Ovary (tissue), 9 donors: ENCODE results near the gene TMEM121. TPM values are rescaled to one million over a fixed set of nuclear protein-coding genes. Genes with fewer than 3 reads are reported as not detected.

Experiments
- DNase-seq, 5 donors: peaks; one replicate each; pipeline ENCODE4 v3.0.0-alpha.2; 2019 to 2020
- H3K27ac ChIP-seq, 2 donors: fragments of 200-600 bp; one replicate each; pipeline versions ENCODE4 v1.5.1 to v1.8.0; 2019 to 2022
- H3K27me3 ChIP-seq: fragments of 200-600 bp; one replicate; pipeline ENCODE4 v1.8.0; 2022
- H3K36me3 ChIP-seq: fragments of 200-600 bp; sonication (generic); one replicate; pipeline ENCODE4 v1.5.1; 2019
- H3K4me1 ChIP-seq: one replicate; pipeline ENCODE4 v1.8.1; 2013; ENCODE audit warnings: mild to moderate bottlenecking, moderate library complexity; ENCODE audit not compliant: insufficient read depth
- H3K4me3 ChIP-seq: fragments of 200-600 bp; sonication (generic); one replicate; pipeline ENCODE4 v1.5.1; 2017
- H3K9me3 ChIP-seq, 2 donors: fragments of 200-600 bp in 1 of 2; sonication (generic) in 1 of 2; one replicate each; pipeline versions ENCODE4 v1.5.1 to v1.8.1; 2013 to 2019; ENCODE audit warnings: mild to moderate bottlenecking in 1 of 2, moderate library complexity in 1 of 2
- CTCF ChIP-seq, 3 donors: fragments of 450-650 bp in 2 of 3; fragments of 200-600 bp in 1 of 3; IDR thresholded peaks; one replicate each; pipeline versions ENCODE4 v1.5.1 to v1.8.0; 2016 to 2022; ENCODE audit warnings: antibody characterized with exemption in 3 of 3, mild to moderate bottlenecking in 1 of 3
- EP300 ChIP-seq: sonication (generic); formaldehyde crosslinking; IDR thresholded peaks from one replicate; pipeline ENCODE4 v1.6.1; 2017; ENCODE audit warnings: antibody characterized with exemption
- POLR2A ChIP-seq: fragments of 450-650 bp; IDR thresholded peaks from one replicate; pipeline ENCODE4 v1.6.1; 2017; ENCODE audit warnings: antibody characterized with exemption, mild to moderate bottlenecking, moderate library complexity
- WGBS, 3 donors: extraction: QIAGEN DNeasy Blood & Tissue Kit in 1 of 3; methylation state at CpG; one replicate each; pipeline versions ENCODE4 v1.1.5 to v1.1.7; 2013 to 2017; 5-methylcytosine and 5-hydroxymethylcytosine counted together
- intact Hi-C, 4 donors: fragments of 100-400 bp; cut with DNase I; formaldehyde crosslinking; loops; one replicate each; pipeline versions ENCODE4 v1.11.0 to v1.15.1; 2022 to 2023
- polyA plus RNA-seq, 2 donors: library from polyadenylated mRNA; stranded (reverse); fragments of 200-250 nt in 1 of 2; fragments of 350-450 nt in 1 of 2; fragmentation: Illumina TruSeq in 1 of 2; extraction: RNeasy Lipid Tissue Mini Kit (QIAGEN cat#74804) in 1 of 2; gene quantifications; one replicate each; pipeline ENCODE4 v1.2.3, GENCODE V29; 2013 to 2014
- total RNA-seq, 7 donors: library from RNA; depleted of rRNA in 2 of 7; stranded (reverse); fragments of >200 nt in 2 of 7; fragmentation: NEBNext Ultra II Directional in 3 of 7; extraction: Animal tissue kit (Norgen Biotek cat#: 25700) in 3 of 7; gene quantifications; one replicate each; pipeline versions ENCODE4 v1.1.0 to v1.2.4, GENCODE V29; 2016 to 2023
- donor health status: DM: no; HTN: no; CAD: no; lungs with moderate emphysema.
- donor health status: DM: no; HTN: no; CAD: no.
- donor health status: Bipolar disorder and iron deficiency.
- donor health status: DM: yes; HTN: yes; CAD: no.
- donor health status: DM: no; HTN: no; CAD: no.
- donor health status: DM: yes; HTN: yes; CAD: no.

The TMEM121 gene
- total and polyA plus RNA-seq, 9 donors, result 3.3 to 9.0 (median 4.1) TPM; not detected in 1

- no peaks in the 10 kb centered on the region for H3K9me3 ChIP-seq
- intact Hi-C loops, result loop anchor here in 1 of 4 donors (10.0 kb wide), 1 partner anchor 402 kb away; no protein-coding TSS in a partner anchor
- no peaks in the 10 kb centered on the region for H3K36me3 ChIP-seq
- H3K4me3 ChIP-seq, result no peak overlapping the region
- H3K27me3 ChIP-seq, result no peaks in the 10 kb centered on the region
- WGBS, 3 donors, result 86 to 88% (median 88%) methylated on average over 30 to 32 of the region's 32 CpGs
- TF ChIP-seq CTCF (IDR thresholded peaks at IDR 0.05) (no peak), EP300 (no peak), POLR2A (no peak)
- no peaks in the 10 kb centered on the region for H3K4me1 ChIP-seq
- DNase-seq, result peak in 1 of 5 donors; percentile 18
- no peak overlapping the region for H3K27ac ChIP-seq
Measured at GRCh38 chr14:105496831-105497591, 29.4 kb upstream of the TMEM121 start.

- WGBS, 3 donors, result 79 to 87% (median 82%) methylated on average over 30 to 31 of the region's 31 CpGs
- Histone ChIP-seq H3K27me3 (no peaks in the 10 kb centered on the region), H3K4me3 (no peak overlapping the region), H3K27ac (no peak overlapping the region), H3K9me3 (no peaks in the 10 kb centered on the region), H3K36me3 (no peaks in the 10 kb centered on the region), H3K4me1 (no peaks in the 10 kb centered on the region)
- TF ChIP-seq POLR2A, result no peak
- no peak for TF ChIP-seq CTCF (IDR thresholded peaks at IDR 0.05)
- no peak for TF ChIP-seq EP300
- intact Hi-C loops, result loop anchor here in 1 of 4 donors (10.0 kb wide), 1 partner anchor 403 kb away; no protein-coding TSS in a partner anchor
- DNase-seq, result no peak
Measured at GRCh38 chr14:105497671-105498429, 28.5 kb upstream of the TMEM121 start.

- Histone ChIP-seq H3K27me3 (no peaks in the 10 kb centered on the region), H3K36me3 (no peaks in the 10 kb centered on the region), H3K9me3 (no peaks in the 10 kb centered on the region), H3K4me1 (no peaks in the 10 kb centered on the region), H3K27ac (no peak overlapping the region), H3K4me3 (no peak overlapping the region)
- intact Hi-C loops, result loop anchor here in 1 of 4 donors (10.0 kb wide), 1 partner anchor 404 kb away; no protein-coding TSS in a partner anchor
- DNase-seq, result no peak
- TF ChIP-seq POLR2A (no peak), EP300 (no peak), CTCF (IDR thresholded peaks at IDR 0.05) (no peak)
- 80 to 89% (median 83%) methylated on average over 36 of the region's 36 CpGs for WGBS, 3 donors
Measured at GRCh38 chr14:105498430-105499255, 27.7 kb upstream of the TMEM121 start.
